ENCODE data around the gene IZUMO1. TPM values are rescaled to one million over a fixed set of nuclear protein-coding genes. Genes with fewer than 3 reads are reported as not detected.

Gene IZUMO1
- total RNA-seq, 1 donor from 2014 or later, result not detected

- Histone ChIP-seq H3K27ac (ENCODE audit: low read depth, low read length) (no peak overlapping the region), H4K20me1 (ENCODE audit: insufficient read depth, low read length) (no peaks in the 10 kb centered on the region), H3K27me3 (ENCODE audit: insufficient read depth, low read length) (no peaks in the 10 kb centered on the region), H2AFZ (ENCODE audit: low read depth, low read length) (no peak overlapping the region), H3K79me2 (ENCODE audit: insufficient read depth, low read length) (no peaks in the 10 kb centered on the region), H3K36me3 (ENCODE audit: insufficient read depth, low read length) (no peaks in the 10 kb centered on the region), H3K4me3 (ENCODE audit: insufficient read depth, low read depth, low read length) (no peak overlapping the region), H3K4me2 (ENCODE audit: low read length) (no peak overlapping the region), H3K9me3 (ENCODE audit: insufficient read depth, low read depth, low read length) (no peaks in the 10 kb centered on the region), H3K9ac (ENCODE audit: low read length) (no peak overlapping the region), H3K4me1 (ENCODE audit: insufficient read depth, low read length) (no peaks in the 10 kb centered on the region)
- no peak for FAIRE-seq
- DNase-seq (ENCODE audit: low read depth), result no peak
- H3K4me1 Mint-ChIP-seq (ENCODE audit: low read depth, unreplicated experiment), result no peaks in the 10 kb centered on the region
- no peak overlapping the region for H3K27ac Mint-ChIP-seq (ENCODE audit: unreplicated experiment)
- H3K27me3 Mint-ChIP-seq (ENCODE audit: low read depth, unreplicated experiment), result no peaks in the 10 kb centered on the region
- no peaks in the 10 kb centered on the region for H3K9me3 Mint-ChIP-seq (ENCODE audit: unreplicated experiment)
- TF ChIP-seq, protein P1, sequence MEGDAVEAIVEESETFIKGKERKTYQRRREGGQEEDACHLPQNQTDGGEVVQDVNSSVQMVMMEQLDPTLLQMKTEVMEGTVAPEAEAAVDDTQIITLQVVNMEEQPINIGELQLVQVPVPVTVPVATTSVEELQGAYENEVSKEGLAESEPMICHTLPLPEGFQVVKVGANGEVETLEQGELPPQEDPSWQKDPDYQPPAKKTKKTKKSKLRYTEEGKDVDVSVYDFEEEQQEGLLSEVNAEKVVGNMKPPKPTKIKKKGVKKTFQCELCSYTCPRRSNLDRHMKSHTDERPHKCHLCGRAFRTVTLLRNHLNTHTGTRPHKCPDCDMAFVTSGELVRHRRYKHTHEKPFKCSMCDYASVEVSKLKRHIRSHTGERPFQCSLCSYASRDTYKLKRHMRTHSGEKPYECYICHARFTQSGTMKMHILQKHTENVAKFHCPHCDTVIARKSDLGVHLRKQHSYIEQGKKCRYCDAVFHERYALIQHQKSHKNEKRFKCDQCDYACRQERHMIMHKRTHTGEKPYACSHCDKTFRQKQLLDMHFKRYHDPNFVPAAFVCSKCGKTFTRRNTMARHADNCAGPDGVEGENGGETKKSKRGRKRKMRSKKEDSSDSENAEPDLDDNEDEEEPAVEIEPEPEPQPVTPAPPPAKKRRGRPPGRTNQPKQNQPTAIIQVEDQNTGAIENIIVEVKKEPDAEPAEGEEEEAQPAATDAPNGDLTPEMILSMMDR (IDR thresholded peaks at IDR 0.05; ENCODE audit: insufficient read depth, low read depth, low read length), result no peak
- TF ChIP-seq EZH2 (IDR thresholded peaks at IDR 0.05; ENCODE audit: insufficient read depth, low read length), result no peak
- H3K36me3 Mint-ChIP-seq (ENCODE audit: low read depth, unreplicated experiment), result peaks cover 19% of the 10 kb centered on the region
- H3K4me3 Mint-ChIP-seq (ENCODE audit: unreplicated experiment), result no peak overlapping the region
Measured at GRCh38 chr19:48705431-48705830, 41.3 kb downstream of the IZUMO1 start.

- peaks cover 4% of the 10 kb centered on the region for H3K4me1 ChIP-seq (ENCODE audit: insufficient read depth, low read length)
- no peaks in the 10 kb centered on the region for H3K9me3 Mint-ChIP-seq (ENCODE audit: unreplicated experiment)
- no peak overlapping the region for H3K27ac ChIP-seq (ENCODE audit: low read depth, low read length)
- no peaks in the 10 kb centered on the region for H3K36me3 ChIP-seq (ENCODE audit: insufficient read depth, low read length)
- H3K4me3 Mint-ChIP-seq (ENCODE audit: unreplicated experiment), result no peak overlapping the region
- no peak overlapping the region for H3K4me2 ChIP-seq (ENCODE audit: low read length)
- H3K4me1 Mint-ChIP-seq (ENCODE audit: low read depth, unreplicated experiment), result peaks cover 1% of the 10 kb centered on the region
- FAIRE-seq (no peak), DNase-seq (ENCODE audit: low read depth) (no peak)
- no peaks in the 10 kb centered on the region for H3K79me2 ChIP-seq (ENCODE audit: insufficient read depth, low read length)
- H3K9me3 ChIP-seq (ENCODE audit: insufficient read depth, low read depth, low read length), result no peaks in the 10 kb centered on the region
- H2AFZ ChIP-seq (ENCODE audit: low read depth, low read length), result no peak overlapping the region
- no peaks in the 10 kb centered on the region for H3K27me3 ChIP-seq (ENCODE audit: insufficient read depth, low read length)
- H3K4me3 ChIP-seq (ENCODE audit: insufficient read depth, low read depth, low read length), result no peak overlapping the region
- no peak overlapping the region for H3K27ac Mint-ChIP-seq (ENCODE audit: unreplicated experiment)
- no peak overlapping the region for H3K9ac ChIP-seq (ENCODE audit: low read length)
- no peak for TF ChIP-seq EZH2 (IDR thresholded peaks at IDR 0.05; ENCODE audit: insufficient read depth, low read length)
- TF ChIP-seq, protein P1 (IDR thresholded peaks at IDR 0.05; ENCODE audit: insufficient read depth, low read depth, low read length), result no peak
- H4K20me1 ChIP-seq (ENCODE audit: insufficient read depth, low read length), result no peaks in the 10 kb centered on the region
- H3K27me3 Mint-ChIP-seq (ENCODE audit: low read depth, unreplicated experiment), result no peaks in the 10 kb centered on the region
- peaks cover 17% of the 10 kb centered on the region for H3K36me3 Mint-ChIP-seq (ENCODE audit: low read depth, unreplicated experiment)
Measured at GRCh38 chr19:48703316-48703715, 43.4 kb downstream of the IZUMO1 start.

DNA sequence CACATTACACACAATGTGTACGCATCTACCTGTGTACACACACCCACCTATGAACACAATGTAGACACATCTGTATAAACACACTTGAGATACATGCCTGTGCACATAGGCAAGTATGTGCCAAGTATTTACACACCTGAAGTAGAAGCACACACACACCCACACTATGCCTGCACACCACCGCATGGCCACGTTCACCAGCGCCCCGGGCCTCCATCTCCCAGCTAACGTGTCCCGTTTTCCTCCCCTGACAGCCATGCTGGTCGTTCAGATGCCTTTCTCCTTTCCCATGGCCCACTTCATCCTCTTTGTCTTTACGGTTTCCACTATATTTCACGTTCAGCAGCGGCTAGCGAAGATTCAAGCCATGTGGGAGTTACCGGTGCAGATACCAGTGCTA lies 44.0 kb downstream of the IZUMO1 start:
- DNase-seq (ENCODE audit: low read depth), result no peak
- no peak for FAIRE-seq
- peaks cover 1% of the 10 kb centered on the region for H3K4me1 Mint-ChIP-seq (ENCODE audit: low read depth, unreplicated experiment)
- no peak overlapping the region for H3K4me3 Mint-ChIP-seq (ENCODE audit: unreplicated experiment)
- H3K27me3 Mint-ChIP-seq (ENCODE audit: low read depth, unreplicated experiment), result peaks cover 2% of the 10 kb centered on the region
- H3K9me3 ChIP-seq (ENCODE audit: insufficient read depth, low read depth, low read length), result no peaks in the 10 kb centered on the region
- H3K4me3 ChIP-seq (ENCODE audit: insufficient read depth, low read depth, low read length), result no peak overlapping the region
- no peak overlapping the region for H3K9ac ChIP-seq (ENCODE audit: low read length)
- no peak overlapping the region for H3K27ac ChIP-seq (ENCODE audit: low read depth, low read length)
- no peaks in the 10 kb centered on the region for H4K20me1 ChIP-seq (ENCODE audit: insufficient read depth, low read length)
- no peak overlapping the region for H2AFZ ChIP-seq (ENCODE audit: low read depth, low read length)
- peaks cover 17% of the 10 kb centered on the region for H3K36me3 Mint-ChIP-seq (ENCODE audit: low read depth, unreplicated experiment)
- H3K27me3 ChIP-seq (ENCODE audit: insufficient read depth, low read length), result no peaks in the 10 kb centered on the region
- no peak for TF ChIP-seq EZH2 (IDR thresholded peaks at IDR 0.05; ENCODE audit: insufficient read depth, low read length)
- TF ChIP-seq, protein P1 (IDR thresholded peaks at IDR 0.05; ENCODE audit: insufficient read depth, low read depth, low read length), result no peak
- H3K36me3 ChIP-seq (ENCODE audit: insufficient read depth, low read length), result no peaks in the 10 kb centered on the region
- no peaks in the 10 kb centered on the region for H3K9me3 Mint-ChIP-seq (ENCODE audit: unreplicated experiment)
- peaks cover 9% of the 10 kb centered on the region for H3K4me1 ChIP-seq (ENCODE audit: insufficient read depth, low read length)
- H3K4me2 ChIP-seq (ENCODE audit: low read length), result no peak overlapping the region
- H3K27ac Mint-ChIP-seq (ENCODE audit: unreplicated experiment), result no peak overlapping the region
- H3K79me2 ChIP-seq (ENCODE audit: insufficient read depth, low read length), result no peaks in the 10 kb centered on the region

Measured in astrocyte (in vitro differentiated cells and primary cell).